ENCODE results near the gene RAB39A.
A peak's percentile ranks its signal among the peaks of the same experiment; 100 is the strongest.
"Not testable (repeated sequence)": the region's sequence is repeated elsewhere in the genome, so short reads cannot be mapped to it uniquely, and the experiment has no call there.

Gene RAB39A

GRCh38 chr11:107927559-107927958, 689 bp upstream of the RAB39A start:
- Histone ChIP-seq H3K4me3 (ENCODE audit: low read depth, low read length) (0 out of 2 replicates have a peak overlapping the region, but pooled peaks have one; percentile 56), H2AFZ (ENCODE audit: low read length, unreplicated experiment) (no peak overlapping the region)

GRCh38 chr11:107928767-107929507, 689 bp downstream of the RAB39A start:
- H3K36me3 ChIP-seq (ENCODE audit: insufficient read depth, low read length) = no peaks in the 10 kb centered on the region
- no peaks in the 10 kb centered on the region for H3K4me1 ChIP-seq (ENCODE audit: control insufficient read depth, insufficient read depth, low read length, unreplicated experiment)
- no peak overlapping the region for H3K27ac ChIP-seq (ENCODE audit: low read depth, low read length)
- H2AFZ ChIP-seq (ENCODE audit: low read length, unreplicated experiment) = no peak overlapping the region
- H3K79me2 ChIP-seq (ENCODE audit: control insufficient read depth, insufficient read depth, low read length, unreplicated experiment) = no peaks in the 10 kb centered on the region
- H3K4me3 ChIP-seq (ENCODE audit: low read depth, low read length) = peak overlapping the region; percentile 73
- peaks cover 59% of the 10 kb centered on the region for H3K27me3 ChIP-seq (ENCODE audit: insufficient read depth, low read length)

More at GRCh38 chr11:107927559-107927958, 689 bp upstream of the RAB39A start:
- Histone ChIP-seq H3K4me1 (ENCODE audit: control insufficient read depth, insufficient read depth, low read length, unreplicated experiment) (no peaks in the 10 kb centered on the region), H3K27me3 (ENCODE audit: insufficient read depth, low read length) (peaks cover 69% of the 10 kb centered on the region), H3K36me3 (ENCODE audit: insufficient read depth, low read length) (no peaks in the 10 kb centered on the region), H3K27ac (ENCODE audit: low read depth, low read length) (no peak overlapping the region), H3K79me2 (ENCODE audit: control insufficient read depth, insufficient read depth, low read length, unreplicated experiment) (no peaks in the 10 kb centered on the region)

- H3K27ac ChIP-seq (ENCODE audit: low read depth, low read length) = no peak overlapping the region
- no peak overlapping the region for H3K4me3 ChIP-seq (ENCODE audit: low read depth, low read length)
- no peak overlapping the region for H2AFZ ChIP-seq (ENCODE audit: low read length, unreplicated experiment)
These were observed 1.5 kb downstream of the RAB39A start for GRCh38 chr11:107929611-107930200.

GRCh38 chr11:107931206-107931605, 3.0 kb downstream of the RAB39A start:
- Histone ChIP-seq H3K79me2 (ENCODE audit: control insufficient read depth, insufficient read depth, low read length, unreplicated experiment) (no peaks in the 10 kb centered on the region), H3K4me3 (ENCODE audit: low read depth, low read length) (no peak overlapping the region), H3K27ac (ENCODE audit: low read depth, low read length) (no peak overlapping the region), H2AFZ (ENCODE audit: low read length, unreplicated experiment) (no peak overlapping the region), H3K4me1 (ENCODE audit: control insufficient read depth, insufficient read depth, low read length, unreplicated experiment) (no peaks in the 10 kb centered on the region), H3K36me3 (ENCODE audit: insufficient read depth, low read length) (no peaks in the 10 kb centered on the region), H3K27me3 (ENCODE audit: insufficient read depth, low read length) (peaks cover 44% of the 10 kb centered on the region)

More at GRCh38 chr11:107929611-107930200, 1.5 kb downstream of the RAB39A start:
- no peaks in the 10 kb centered on the region for H3K79me2 ChIP-seq (ENCODE audit: control insufficient read depth, insufficient read depth, low read length, unreplicated experiment)
- H3K36me3 ChIP-seq (ENCODE audit: insufficient read depth, low read length) = no peaks in the 10 kb centered on the region
- no peaks in the 10 kb centered on the region for H3K4me1 ChIP-seq (ENCODE audit: control insufficient read depth, insufficient read depth, low read length, unreplicated experiment)
- peaks cover 55% of the 10 kb centered on the region for H3K27me3 ChIP-seq (ENCODE audit: insufficient read depth, low read length)

- no peak overlapping the region for H3K4me3 ChIP-seq (ENCODE audit: low read depth, low read length)
- no peak overlapping the region for H3K27ac ChIP-seq (ENCODE audit: low read depth, low read length)
- no peaks in the 10 kb centered on the region for H3K4me1 ChIP-seq (ENCODE audit: control insufficient read depth, insufficient read depth, low read length, unreplicated experiment)
- H3K27me3 ChIP-seq (ENCODE audit: insufficient read depth, low read length) = peaks cover 13% of the 10 kb centered on the region
- no peaks in the 10 kb centered on the region for H3K36me3 ChIP-seq (ENCODE audit: insufficient read depth, low read length)
- no peaks in the 10 kb centered on the region for H3K79me2 ChIP-seq (ENCODE audit: control insufficient read depth, insufficient read depth, low read length, unreplicated experiment)
- no peak overlapping the region for H2AFZ ChIP-seq (ENCODE audit: low read length, unreplicated experiment)
These were observed 19.7 kb downstream of the RAB39A start for GRCh38 chr11:107947904-107948303.

GRCh38 chr11:107948328-107948727, 20.1 kb downstream of the RAB39A start:
- not testable (repeated sequence) for H3K4me1 ChIP-seq (ENCODE audit: control insufficient read depth, insufficient read depth, low read length, unreplicated experiment); H3K79me2 ChIP-seq (ENCODE audit: control insufficient read depth, insufficient read depth, low read length, unreplicated experiment); H3K36me3 ChIP-seq (ENCODE audit: insufficient read depth, low read length); H3K27ac ChIP-seq (ENCODE audit: low read depth, low read length); H2AFZ ChIP-seq (ENCODE audit: low read length, unreplicated experiment); H3K4me3 ChIP-seq (ENCODE audit: low read depth, low read length)
- peaks cover 14% of the 10 kb centered on the region for H3K27me3 ChIP-seq (ENCODE audit: insufficient read depth, low read length)

- no peaks in the 10 kb centered on the region for H3K79me2 ChIP-seq (ENCODE audit: control insufficient read depth, insufficient read depth, low read length, unreplicated experiment)
- peaks cover 15% of the 10 kb centered on the region for H3K27me3 ChIP-seq (ENCODE audit: insufficient read depth, low read length)
- no peak overlapping the region for H3K27ac ChIP-seq (ENCODE audit: low read depth, low read length)
- H2AFZ ChIP-seq (ENCODE audit: low read length, unreplicated experiment) = no peak overlapping the region
- no peaks in the 10 kb centered on the region for H3K36me3 ChIP-seq (ENCODE audit: insufficient read depth, low read length)
- no peak overlapping the region for H3K4me3 ChIP-seq (ENCODE audit: low read depth, low read length)
- H3K4me1 ChIP-seq (ENCODE audit: control insufficient read depth, insufficient read depth, low read length, unreplicated experiment) = no peaks in the 10 kb centered on the region
These were observed 22.9 kb downstream of the RAB39A start for GRCh38 chr11:107951155-107951554.

- H3K4me3 ChIP-seq (ENCODE audit: low read depth, low read length) = no peak overlapping the region
- no peak overlapping the region for H2AFZ ChIP-seq (ENCODE audit: low read length, unreplicated experiment)
- H3K79me2 ChIP-seq (ENCODE audit: control insufficient read depth, insufficient read depth, low read length, unreplicated experiment) = no peaks in the 10 kb centered on the region
- peaks cover 20% of the 10 kb centered on the region for H3K27me3 ChIP-seq (ENCODE audit: insufficient read depth, low read length)
- H3K4me1 ChIP-seq (ENCODE audit: control insufficient read depth, insufficient read depth, low read length, unreplicated experiment) = peaks cover 9% of the 10 kb centered on the region
- no peak overlapping the region for H3K27ac ChIP-seq (ENCODE audit: low read depth, low read length)
- H3K36me3 ChIP-seq (ENCODE audit: insufficient read depth, low read length) = no peaks in the 10 kb centered on the region
These were observed 25.2 kb downstream of the RAB39A start for GRCh38 chr11:107953446-107953845.

- no peak overlapping the region for H2AFZ ChIP-seq (ENCODE audit: low read length, unreplicated experiment)
- peaks cover 9% of the 10 kb centered on the region for H3K4me1 ChIP-seq (ENCODE audit: control insufficient read depth, insufficient read depth, low read length, unreplicated experiment)
- peaks cover 44% of the 10 kb centered on the region for H3K27me3 ChIP-seq (ENCODE audit: insufficient read depth, low read length)
- no peaks in the 10 kb centered on the region for H3K36me3 ChIP-seq (ENCODE audit: insufficient read depth, low read length)
- H3K4me3 ChIP-seq (ENCODE audit: low read depth, low read length) = no peak overlapping the region; the same call in 1 of the 2 replicates
- no peak overlapping the region for H3K27ac ChIP-seq (ENCODE audit: low read depth, low read length)
- no peaks in the 10 kb centered on the region for H3K79me2 ChIP-seq (ENCODE audit: control insufficient read depth, insufficient read depth, low read length, unreplicated experiment)
These were observed 28.3 kb downstream of the RAB39A start for GRCh38 chr11:107956543-107956942.

GRCh38 chr11:107957109-107957588, 28.9 kb downstream of the RAB39A start:
- Histone ChIP-seq H3K27me3 (ENCODE audit: insufficient read depth, low read length) (peaks cover 49% of the 10 kb centered on the region), H3K4me3 (ENCODE audit: low read depth, low read length) (peak overlapping the region; percentile 46), H3K79me2 (ENCODE audit: control insufficient read depth, insufficient read depth, low read length, unreplicated experiment) (no peaks in the 10 kb centered on the region), H3K4me1 (ENCODE audit: control insufficient read depth, insufficient read depth, low read length, unreplicated experiment) (peaks cover 9% of the 10 kb centered on the region), H3K36me3 (ENCODE audit: insufficient read depth, low read length) (no peaks in the 10 kb centered on the region), H2AFZ (ENCODE audit: low read length, unreplicated experiment) (no peak overlapping the region), H3K27ac (ENCODE audit: low read depth, low read length) (no peak overlapping the region)

- peaks cover 6% of the 10 kb centered on the region for H3K4me1 ChIP-seq (ENCODE audit: control insufficient read depth, insufficient read depth, low read length, unreplicated experiment)
- no peaks in the 10 kb centered on the region for H3K36me3 ChIP-seq (ENCODE audit: insufficient read depth, low read length)
- no peak overlapping the region for H2AFZ ChIP-seq (ENCODE audit: low read length, unreplicated experiment)
- H3K27ac ChIP-seq (ENCODE audit: low read depth, low read length) = no peak overlapping the region
- H3K4me3 ChIP-seq (ENCODE audit: low read depth, low read length) = no peak overlapping the region
- peaks cover 65% of the 10 kb centered on the region for H3K27me3 ChIP-seq (ENCODE audit: insufficient read depth, low read length)
- H3K79me2 ChIP-seq (ENCODE audit: control insufficient read depth, insufficient read depth, low read length, unreplicated experiment) = no peaks in the 10 kb centered on the region
These were observed 33.2 kb downstream of the RAB39A start for GRCh38 chr11:107961480-107961879.
